Activated CD4-positive, alpha-beta T cell treated with anti-CD3 and anti-CD28 coated beads for 4 hours (primary cell): ENCODE measurements around the gene CEBPG.

Source experiments
- DNase-seq, 2 donors: peaks; one replicate each; pipeline ENCODE4 v3.0.0-alpha.2; 2020

Gene CEBPG

GRCh38 chr19:33355535-33355934 lies 18.0 kb upstream of the CEBPG start:
- DNase-seq, result no peak

GRCh38 chr19:33357556-33357955 lies 16.0 kb upstream of the CEBPG start:
- DNase-seq, result no peak

DNA sequence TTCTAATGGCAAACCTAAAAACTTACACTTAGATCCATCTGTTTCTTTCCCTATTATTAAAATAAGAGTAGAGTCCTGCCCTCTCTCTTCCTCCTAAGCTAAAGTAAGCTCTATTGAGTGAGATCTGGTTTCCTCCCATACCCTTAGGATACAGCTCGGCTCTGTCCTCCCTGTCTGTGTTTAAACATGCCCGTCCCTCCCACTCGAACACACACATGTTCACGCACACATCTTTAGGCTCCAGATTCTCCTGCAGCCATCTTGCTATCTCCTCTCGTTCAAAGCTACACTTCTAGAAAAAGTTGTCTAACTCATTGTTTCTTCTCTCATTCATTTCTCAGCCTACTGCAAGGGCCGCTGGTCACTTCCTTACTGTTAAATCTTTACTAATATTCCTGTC lies 15.1 kb upstream of the CEBPG start:
- DNase-seq, result no peak

DNA sequence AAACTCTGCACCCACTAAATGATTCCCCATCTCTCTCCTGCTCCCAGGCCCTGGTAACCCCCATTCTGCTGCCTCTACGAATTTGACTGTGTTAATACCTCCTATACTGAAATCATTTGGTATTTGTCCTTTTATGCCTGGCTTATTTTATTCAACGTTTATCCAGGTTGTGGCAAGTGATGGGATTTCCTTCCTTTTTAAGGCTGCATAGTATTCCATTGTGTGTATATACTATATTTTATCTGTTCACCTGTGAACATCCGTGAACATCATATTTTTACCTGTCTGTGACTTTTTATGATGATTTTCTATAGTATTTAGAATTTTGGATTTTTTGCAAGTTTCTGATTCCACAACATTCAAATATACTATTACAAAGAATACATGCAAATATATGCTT lies 13.9 kb upstream of the CEBPG start:
- no peak for DNase-seq

GRCh38 chr19:33362508-33363228 lies 10.8 kb upstream of the CEBPG start:
- no peak for DNase-seq

DNA sequence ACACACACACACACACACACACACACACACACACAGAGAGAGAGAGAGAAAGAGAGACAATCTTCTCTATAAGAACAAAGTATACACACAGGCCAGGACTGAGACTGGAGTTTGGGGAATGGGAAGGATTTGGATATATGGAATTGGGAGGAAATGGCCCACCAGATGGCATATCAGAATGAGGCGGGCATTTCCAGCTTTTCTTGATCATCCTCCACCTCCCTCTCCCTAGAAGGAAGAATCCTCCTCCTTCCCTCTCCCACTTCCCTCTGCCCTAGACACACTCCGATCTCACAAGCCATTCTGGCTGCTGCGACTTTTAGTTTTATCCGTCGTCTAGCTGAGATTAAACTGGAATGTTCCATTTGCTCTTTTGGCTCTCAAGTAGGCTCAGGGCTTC lies 10.0 kb upstream of the CEBPG start:
- no peak for DNase-seq

DNA sequence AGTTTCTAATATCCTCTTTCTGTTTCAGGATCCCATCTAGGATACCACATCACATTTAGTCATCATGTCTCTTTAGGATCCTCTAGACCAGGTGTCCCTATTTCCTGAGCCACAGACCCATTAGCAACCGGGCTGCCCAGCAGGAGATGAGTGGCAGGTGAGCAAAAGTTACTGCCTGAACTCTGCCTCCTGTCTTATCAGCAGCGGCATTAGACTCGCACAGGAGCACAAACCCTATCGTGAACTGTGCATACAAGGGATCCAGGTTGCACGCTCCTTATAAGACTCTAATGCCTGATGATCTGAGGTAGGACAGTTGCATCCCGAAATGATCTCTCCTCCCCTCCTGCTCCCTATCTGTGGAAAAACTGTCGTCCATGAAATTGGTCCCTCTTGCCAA lies 7.8 kb upstream of the CEBPG start:
- no peak for DNase-seq

DNA sequence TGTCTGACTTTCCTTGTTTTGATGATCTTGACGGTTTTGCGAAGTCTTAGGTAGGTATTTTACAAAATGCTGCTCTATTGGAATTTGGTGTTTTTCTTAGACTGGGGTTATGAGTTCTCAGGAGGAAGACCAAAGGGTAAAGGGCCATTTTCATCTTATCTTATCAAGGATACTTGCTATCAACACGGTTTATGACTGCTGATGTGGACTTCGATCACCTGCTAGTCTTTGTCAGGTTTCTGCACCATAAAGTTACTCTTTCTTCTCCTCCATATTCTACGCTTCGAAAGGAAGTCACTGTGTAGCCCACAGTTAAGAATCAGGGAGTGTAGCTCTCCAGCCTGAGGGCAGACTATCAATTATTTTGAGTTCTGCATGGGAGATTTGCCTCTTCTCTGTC lies 7.4 kb upstream of the CEBPG start:
- DNase-seq, result no peak

GRCh38 chr19:33366897-33367296 lies 6.6 kb upstream of the CEBPG start:
- no peak for DNase-seq

DNA sequence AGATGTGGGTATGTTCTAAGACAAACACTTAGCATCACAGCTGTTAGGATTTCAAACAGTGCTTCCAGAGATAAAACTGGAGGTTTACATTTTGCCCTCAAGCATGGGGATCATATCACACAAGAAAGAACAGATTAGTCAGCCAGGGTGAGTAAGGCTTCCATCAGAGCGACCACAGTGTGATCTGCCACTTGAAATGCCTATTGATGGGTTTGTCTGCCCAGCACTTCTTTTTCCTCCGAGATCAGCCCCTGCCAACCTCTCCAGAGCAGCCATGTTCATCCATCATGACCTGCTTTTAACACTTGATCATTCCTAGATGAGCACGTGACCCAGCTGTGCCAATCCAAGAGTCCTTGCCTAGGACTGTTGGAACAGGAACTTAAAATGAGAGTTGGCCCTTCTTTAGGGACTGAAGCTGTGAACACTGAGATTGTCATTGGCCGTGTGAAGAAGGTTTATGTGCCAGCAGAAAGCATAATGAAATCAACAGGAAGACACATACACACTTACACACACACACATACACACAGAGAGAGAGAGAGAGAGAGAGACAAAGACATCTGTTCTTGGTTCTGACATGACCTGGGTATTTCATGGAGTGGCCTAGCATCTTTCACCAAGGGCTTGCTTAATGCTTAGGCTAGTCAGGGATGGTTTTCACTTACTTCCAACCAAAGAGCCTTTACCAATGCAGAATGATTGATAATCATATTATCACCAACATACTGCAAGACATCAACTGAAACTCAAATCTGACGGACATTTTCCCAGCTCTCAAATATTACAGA lies 5.2 kb upstream of the CEBPG start:
- no peak for DNase-seq

- DNase-seq, result no peak
Measured at GRCh38 chr19:33370783-33371182, 2.7 kb upstream of the CEBPG start.

DNA sequence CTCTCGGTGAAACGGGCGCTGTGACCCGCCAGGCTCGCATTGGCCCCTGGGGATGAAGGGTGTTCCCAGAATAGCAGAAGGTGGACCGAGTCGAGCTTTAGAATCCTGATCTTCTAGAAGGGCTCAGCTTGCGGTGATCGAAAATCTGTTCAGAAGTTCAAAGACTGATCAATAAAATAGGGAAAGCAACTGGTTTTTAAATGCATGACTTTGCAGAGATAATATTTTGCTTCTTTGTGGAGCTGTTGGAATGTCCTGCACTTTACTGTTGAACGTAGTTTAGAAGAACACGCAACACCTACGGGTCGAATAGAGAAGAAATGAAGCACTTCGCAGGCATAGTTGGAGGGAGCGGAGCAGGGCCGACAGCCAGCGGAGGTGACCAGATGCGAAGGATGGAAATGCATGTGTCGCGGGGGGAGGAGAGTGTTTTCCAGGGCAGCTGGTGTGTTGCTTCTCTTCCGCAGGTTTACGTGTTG lies 766 bp downstream of the CEBPG start:
- DNase-seq, result no peak

GRCh38 chr19:33375156-33375836 lies 1.8 kb downstream of the CEBPG start:
- no peak for DNase-seq

DNA sequence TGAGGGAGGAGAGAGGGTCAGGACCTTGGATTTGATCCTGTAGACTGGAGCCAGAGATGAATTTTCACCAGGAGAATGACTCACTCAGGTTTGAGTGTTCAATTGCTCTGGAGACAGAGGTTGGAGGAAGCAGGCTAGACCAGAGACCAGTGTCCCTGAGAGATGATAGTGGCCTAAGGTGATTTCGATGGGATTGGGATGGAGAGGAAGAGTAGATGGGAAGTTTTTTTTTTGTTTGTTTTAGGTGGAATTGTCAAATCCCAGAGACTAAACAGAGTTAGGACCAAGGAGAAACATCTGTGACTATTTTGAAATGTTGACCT lies 2.3 kb downstream of the CEBPG start:
- DNase-seq, result no peak

DNA sequence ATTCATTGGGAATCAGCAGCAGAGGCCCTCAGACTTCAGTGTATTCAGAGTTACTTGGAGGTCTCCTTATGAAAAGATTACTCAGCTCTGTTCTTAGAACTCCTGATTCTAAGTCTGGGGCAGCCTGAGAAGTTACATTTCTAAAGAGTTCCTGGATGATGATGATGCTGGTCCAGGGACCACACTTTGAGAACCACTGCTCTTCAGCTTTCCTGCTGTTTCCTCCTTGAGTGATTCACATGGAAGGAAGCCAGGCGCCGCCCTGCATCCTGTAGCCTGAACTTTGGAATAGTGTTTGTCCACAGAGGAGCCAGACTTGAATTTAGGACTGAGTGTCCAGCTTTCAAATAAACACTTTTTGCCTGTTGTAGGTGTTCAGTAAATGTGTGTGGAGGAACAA lies 2.9 kb downstream of the CEBPG start:
- DNase-seq, result no peak

DNA sequence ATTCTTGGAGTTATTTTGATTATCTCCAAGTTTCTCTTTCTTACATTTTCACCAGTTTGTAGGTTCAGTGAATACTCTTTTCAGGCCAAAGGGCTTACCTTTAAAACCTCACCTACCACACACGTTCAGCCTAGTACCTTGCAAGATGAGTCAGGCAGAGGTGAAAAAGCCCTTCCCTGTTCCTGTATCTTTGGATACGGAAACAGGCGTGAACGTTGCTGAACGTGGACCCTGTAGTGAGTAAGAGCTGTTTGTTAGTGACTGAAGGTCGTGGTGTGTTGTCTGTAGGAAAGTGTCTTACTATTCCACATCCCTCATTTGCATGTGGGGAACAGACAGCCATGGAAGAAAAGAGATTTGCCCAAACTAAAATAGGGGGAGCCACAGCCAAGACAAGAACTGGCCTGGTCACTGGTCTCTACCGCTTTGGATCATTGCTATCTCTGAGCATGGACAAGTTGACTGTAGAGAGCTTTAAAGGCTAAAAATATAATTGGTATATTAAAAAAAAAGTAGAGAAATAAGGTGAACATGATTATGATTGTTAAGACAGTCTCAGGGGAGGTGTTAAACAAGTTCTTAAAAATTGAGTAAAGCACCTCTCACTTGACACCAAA lies 3.5 kb downstream of the CEBPG start:
- no peak for DNase-seq

GRCh38 chr19:33377586-33378475 lies 4.3 kb downstream of the CEBPG start:
- no peak for DNase-seq

DNA sequence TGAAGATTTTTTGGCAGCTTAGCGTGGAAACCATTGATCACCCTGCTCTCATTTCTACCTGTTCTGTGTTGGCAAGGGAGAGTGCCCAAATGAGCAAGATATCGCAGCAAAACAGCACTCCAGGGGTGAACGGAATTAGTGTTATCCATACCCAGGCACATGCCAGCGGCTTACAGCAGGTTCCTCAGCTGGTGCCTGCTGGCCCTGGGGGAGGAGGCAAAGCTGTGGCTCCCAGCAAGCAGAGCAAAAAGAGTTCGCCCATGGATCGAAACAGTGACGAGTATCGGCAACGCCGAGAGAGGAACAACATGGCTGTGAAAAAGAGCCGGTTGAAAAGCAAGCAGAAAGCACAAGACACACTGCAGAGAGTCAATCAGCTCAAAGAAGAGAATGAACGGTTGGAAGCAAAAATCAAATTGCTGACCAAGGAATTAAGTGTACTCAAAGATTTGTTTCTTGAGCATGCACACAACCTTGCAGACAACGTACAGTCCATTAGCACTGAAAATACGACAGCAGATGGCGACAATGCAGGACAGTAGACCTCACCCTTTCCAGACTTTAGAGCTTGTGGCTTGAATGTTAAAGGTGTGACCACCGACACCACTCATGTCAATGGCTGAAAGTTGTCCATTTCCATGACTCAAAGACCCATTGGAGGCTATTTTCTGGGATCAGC lies 5.8 kb downstream of the CEBPG start:
- no peak for DNase-seq

GRCh38 chr19:33381101-33381500 lies 7.6 kb downstream of the CEBPG start:
- DNase-seq, result no peak

- DNase-seq, result no peak
Measured at GRCh38 chr19:33382006-33382405, 8.5 kb downstream of the CEBPG start.

DNA sequence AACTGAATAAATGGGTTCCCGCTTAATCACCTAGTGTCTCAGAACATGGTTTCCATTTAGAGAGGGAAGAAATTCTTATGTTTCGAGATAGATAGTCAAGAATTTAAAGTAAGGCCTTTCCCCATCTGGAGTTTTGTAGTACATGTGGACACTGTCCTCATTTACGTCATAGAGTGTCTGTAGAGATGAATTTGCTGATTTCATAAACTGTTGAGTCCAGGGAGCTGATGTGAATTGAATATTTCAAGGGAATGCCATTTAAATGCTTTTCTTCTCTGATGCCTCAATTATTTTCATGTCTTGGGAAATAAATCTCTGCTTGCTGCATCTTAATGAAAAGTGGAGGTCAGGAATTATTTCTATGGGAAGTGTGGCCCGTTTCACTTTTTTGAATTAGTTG lies 9.5 kb downstream of the CEBPG start:
- no peak for DNase-seq

GRCh38 chr19:33383720-33384292 lies 10.3 kb downstream of the CEBPG start:
- no peak for DNase-seq
